Measurements from ENCODE around the gene LEMD3. TPM values are rescaled to one million over a fixed set of nuclear protein-coding genes. Genes with fewer than 3 reads are reported as not detected.
A peak's percentile ranks its signal among the peaks of the same experiment; 100 is the strongest.

The LEMD3 gene
- polyA plus RNA-seq, 1 of the 3 experiments (the other 2 are of a cell fraction) = 4.4 TPM

DNA sequence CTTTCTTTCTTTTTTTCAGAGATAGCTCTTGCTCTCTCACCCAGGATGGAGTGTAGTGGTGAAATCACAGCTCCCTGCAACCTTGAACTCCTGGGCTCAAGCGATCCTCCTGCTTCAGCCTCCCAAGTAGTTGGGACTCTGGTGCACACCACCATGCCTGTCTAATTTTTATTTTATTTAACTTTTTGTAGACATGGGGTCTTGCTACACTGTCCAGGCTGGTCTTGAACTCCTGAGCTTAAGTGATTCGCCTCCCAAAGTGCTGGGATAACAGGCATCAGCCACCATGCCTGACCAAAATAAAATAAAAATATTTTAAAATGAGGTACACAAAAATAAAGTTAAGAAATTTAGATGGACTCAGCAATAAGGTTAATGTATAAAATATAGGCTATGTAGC is 5.1 kb upstream of the LEMD3 start:
- Histone ChIP-seq H3K9ac (no peak overlapping the region), H3K9me3 (no peaks in the 10 kb centered on the region), H3K36me3 (replicated peaks in 1 of 2; ENCODE audit: control insufficient read depth in 1 of 2, insufficient read depth in 2 of 2, low read length in 1 of 2) (no peaks in the 10 kb centered on the region), H3K4me2 (no peak overlapping the region), H3K27ac (ENCODE audit: low read depth in 2 of 2, low read length in 1 of 2) (no peak overlapping the region), H3K4me1 (ENCODE audit: control insufficient read depth in 1 of 2, insufficient read depth in 2 of 2, low read depth in 1 of 2, low read length in 1 of 2) (peaks cover 0 to 7% of the 10 kb centered on the region in 2 experiments; a peak in 2 of 4 replicates), H3F3A (replicated peaks; ENCODE audit: insufficient read depth) (peaks cover 10% of the 10 kb centered on the region), H4K20me1 (ENCODE audit: insufficient read depth) (no peaks in the 10 kb centered on the region), H3K79me2 (ENCODE audit: insufficient read depth) (no peaks in the 10 kb centered on the region; the same call in 1 of the 2 replicates), H3K4me3 (ENCODE audit: low read depth in 2 of 2, low read length in 1 of 2) (no peak overlapping the region), H2AFZ (ENCODE audit: low read depth) (no peak overlapping the region), H3K27me3 (ENCODE audit: insufficient read depth) (peaks cover 39% of the 10 kb centered on the region), H3K9me2 (no peaks in the 10 kb centered on the region)
- TF ChIP-seq EP300 (IDR thresholded peaks at IDR 0.05; ENCODE audit: borderline replicate concordance in 1 of 2, low read depth in 1 of 2, low read length in 1 of 2) = no peak
- ChIA-PET CTCF (interaction anchor here (0.8 to 1.4 kb wide), 3 partner anchors 24 to 368 kb away, joined by 3 to 4 read pairs (median 4); no protein-coding TSS in a partner anchor), POLR2A (no interaction called here)
- no peak for DNase-seq
- 9% methylated on average over 2 of the region's 2 CpGs for WGBS (ENCODE audit: low lambda C conversion rate)

GRCh38 chr12:65164774-65165173 is 4.6 kb upstream of the LEMD3 start:
- DNase-seq = no peak
- TF ChIP-seq GABPA (IDR thresholded peaks at IDR 0.05; ENCODE audit: low read depth) = no peak
- no peak for TF ChIP-seq NFIC (IDR thresholded peaks at IDR 0.05; ENCODE audit: borderline replicate concordance)
- no peak for TF ChIP-seq MAX (IDR thresholded peaks at IDR 0.05; ENCODE audit: low read depth)
- TF ChIP-seq FOSL2 (IDR thresholded peaks at IDR 0.05; ENCODE audit: borderline replicate concordance, low read depth) = no peak
- Histone ChIP-seq H3K9me2 (no peaks in the 10 kb centered on the region), H3K4me2 (no peak overlapping the region), H4K20me1 (ENCODE audit: insufficient read depth) (no peaks in the 10 kb centered on the region), H3K36me3 (replicated peaks in 1 of 2; ENCODE audit: control insufficient read depth in 1 of 2, insufficient read depth in 2 of 2, low read length in 1 of 2) (no peaks in the 10 kb centered on the region), H3K9me3 (no peaks in the 10 kb centered on the region), H3K79me2 (ENCODE audit: insufficient read depth) (peaks cover 3% of the 10 kb centered on the region), H2AFZ (ENCODE audit: low read depth) (no peak overlapping the region), H3K27ac (ENCODE audit: low read depth in 2 of 2, low read length in 1 of 2) (no peak overlapping the region), H3F3A (replicated peaks; ENCODE audit: insufficient read depth) (peaks cover 10% of the 10 kb centered on the region), H3K9ac (no peak overlapping the region), H3K4me1 (ENCODE audit: control insufficient read depth in 1 of 2, insufficient read depth in 2 of 2, low read depth in 1 of 2, low read length in 1 of 2) (peaks cover 0 to 7% of the 10 kb centered on the region in 2 experiments; a peak in 2 of 4 replicates), H3K4me3 (ENCODE audit: low read depth in 2 of 2, low read length in 1 of 2) (no peak overlapping the region), H3K27me3 (ENCODE audit: insufficient read depth) (peaks cover 35% of the 10 kb centered on the region)
- ChIA-PET CTCF (interaction anchor here (0.8 to 1.4 kb wide), 3 partner anchors 25 to 369 kb away, joined by 3 to 4 read pairs (median 4); no protein-coding TSS in a partner anchor), POLR2A (no interaction called here)

DNA sequence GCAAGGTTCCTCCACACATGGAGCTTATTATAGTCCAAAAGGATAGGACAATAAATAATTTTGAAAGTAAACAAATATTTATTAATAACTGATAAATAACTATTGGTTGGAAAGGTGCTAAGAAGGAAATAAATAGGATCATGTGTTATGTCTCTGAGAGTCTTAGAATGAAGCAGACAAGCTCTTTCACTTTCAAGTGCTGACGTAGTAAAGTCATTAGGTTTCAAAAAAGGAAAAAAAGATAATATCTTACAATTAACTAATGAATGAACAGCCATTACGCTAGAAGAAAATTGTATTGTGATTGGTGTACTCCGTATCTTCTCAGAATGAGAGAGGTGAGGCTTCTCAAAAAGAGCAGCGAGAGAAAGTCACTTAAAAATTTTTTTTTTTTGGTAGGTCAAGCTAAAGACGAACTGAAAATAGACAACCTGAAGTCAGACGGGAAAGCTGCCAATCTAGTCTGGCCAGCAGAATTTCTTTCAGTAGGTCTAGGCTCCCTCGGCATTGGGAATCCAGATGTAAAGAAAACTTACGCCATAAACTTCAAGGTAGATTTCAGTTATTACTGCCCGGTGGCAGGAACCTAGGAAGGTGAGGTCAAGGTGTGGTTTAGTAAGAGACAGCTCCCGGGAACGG is 583 bp upstream of the LEMD3 start:
- Histone ChIP-seq H2AFZ (ENCODE audit: low read depth) (peak overlapping the region; percentile 100), H3K4me2 (peak overlapping the region; percentile 86), H3K4me3 (ENCODE audit: low read depth in 2 of 2, low read length in 1 of 2) (peak overlapping the region; percentile 93 to 94), H3K36me3 (replicated peaks in 1 of 2; ENCODE audit: control insufficient read depth in 1 of 2, insufficient read depth in 2 of 2, low read length in 1 of 2) (peaks cover 0 to 4% of the 10 kb centered on the region in 2 experiments), H3K9me2 (no peaks in the 10 kb centered on the region), H3K9ac (peak overlapping the region; percentile 94; the same call in 1 of the 2 replicates), H3K9me3 (no peaks in the 10 kb centered on the region), H3F3A (replicated peaks; ENCODE audit: insufficient read depth) (peaks cover 12% of the 10 kb centered on the region), H3K27ac (ENCODE audit: low read depth in 2 of 2, low read length in 1 of 2) (peak overlapping the region; percentile 58 to 89; a peak in 2 of 4 replicates), H3K27me3 (ENCODE audit: insufficient read depth) (peaks cover 5% of the 10 kb centered on the region; the same call in 1 of the 2 replicates), H3K4me1 (ENCODE audit: control insufficient read depth in 1 of 2, insufficient read depth in 2 of 2, low read depth in 1 of 2, low read length in 1 of 2) (peaks cover 12 to 18% of the 10 kb centered on the region in 2 experiments; a peak in 3 of 4 replicates), H4K20me1 (ENCODE audit: insufficient read depth) (peaks cover 31% of the 10 kb centered on the region), H3K79me2 (ENCODE audit: insufficient read depth) (peaks cover 44% of the 10 kb centered on the region)
- CTCF ChIA-PET = interaction anchor here (0.8 to 2.2 kb wide), 7 partner anchors 12 to 373 kb away, joined by 3 to 6 read pairs (median 3); no protein-coding TSS in a partner anchor
- POLR2A ChIA-PET = interaction anchor here (0.9 to 1.4 kb wide), 3 partner anchors 26 to 64 kb away, joined by 3 to 6 read pairs (median 3); no protein-coding TSS in a partner anchor
- DNase-seq = no peak
- WGBS (ENCODE audit: low lambda C conversion rate) = 5% methylated on average over 11 of the region's 11 CpGs
- no peak for TF ChIP-seq RFX5 (IDR thresholded peaks at IDR 0.05; ENCODE audit: low read length)
- no peak for TF ChIP-seq FOSL2 (IDR thresholded peaks at IDR 0.05; ENCODE audit: borderline replicate concordance, low read depth)
- no peak for TF ChIP-seq FOXJ3 (CRISPR knock-in tag; IDR thresholded peaks at IDR 0.05)
- TF ChIP-seq CHD2 (IDR thresholded peaks at IDR 0.05; ENCODE audit: low read length, partially characterized antibody) = no peak
- no peak for TF ChIP-seq GATA2 (CRISPR knock-in tag; IDR thresholded peaks at IDR 0.05)
- no peak for TF ChIP-seq SIN3A (IDR thresholded peaks at IDR 0.05; ENCODE audit: borderline replicate concordance, low read depth, low read length)
- no peak for TF ChIP-seq GABPA (IDR thresholded peaks at IDR 0.05; ENCODE audit: low read depth)
- no peak for TF ChIP-seq FOXM1 (IDR thresholded peaks at IDR 0.05; ENCODE audit: low read depth)
- no peak for TF ChIP-seq REST (IDR thresholded peaks at IDR 0.05; ENCODE audit: low read depth, low read length)
- TF ChIP-seq, protein P1, sequence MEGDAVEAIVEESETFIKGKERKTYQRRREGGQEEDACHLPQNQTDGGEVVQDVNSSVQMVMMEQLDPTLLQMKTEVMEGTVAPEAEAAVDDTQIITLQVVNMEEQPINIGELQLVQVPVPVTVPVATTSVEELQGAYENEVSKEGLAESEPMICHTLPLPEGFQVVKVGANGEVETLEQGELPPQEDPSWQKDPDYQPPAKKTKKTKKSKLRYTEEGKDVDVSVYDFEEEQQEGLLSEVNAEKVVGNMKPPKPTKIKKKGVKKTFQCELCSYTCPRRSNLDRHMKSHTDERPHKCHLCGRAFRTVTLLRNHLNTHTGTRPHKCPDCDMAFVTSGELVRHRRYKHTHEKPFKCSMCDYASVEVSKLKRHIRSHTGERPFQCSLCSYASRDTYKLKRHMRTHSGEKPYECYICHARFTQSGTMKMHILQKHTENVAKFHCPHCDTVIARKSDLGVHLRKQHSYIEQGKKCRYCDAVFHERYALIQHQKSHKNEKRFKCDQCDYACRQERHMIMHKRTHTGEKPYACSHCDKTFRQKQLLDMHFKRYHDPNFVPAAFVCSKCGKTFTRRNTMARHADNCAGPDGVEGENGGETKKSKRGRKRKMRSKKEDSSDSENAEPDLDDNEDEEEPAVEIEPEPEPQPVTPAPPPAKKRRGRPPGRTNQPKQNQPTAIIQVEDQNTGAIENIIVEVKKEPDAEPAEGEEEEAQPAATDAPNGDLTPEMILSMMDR (IDR thresholded peaks at IDR 0.05) = no peak
- no peak for TF ChIP-seq SMC3 (IDR thresholded peaks at IDR 0.05; ENCODE audit: low read depth, low read length)
- TF ChIP-seq NFIC (IDR thresholded peaks at IDR 0.05; ENCODE audit: borderline replicate concordance) = no peak

Data from SK-N-SH (cell line).